ENCODE data around the gene TTLL8.

The TTLL8 gene

GRCh38 chr22:50027639-50028537, 30.2 kb downstream of the TTLL8 start:
- peak; percentile 39 for DNase-seq (ENCODE audit: low read depth, low spot score)
- H3K27ac ChIP-seq = no peak overlapping the region

- no peak overlapping the region for H3K27ac ChIP-seq
- no peak for DNase-seq (ENCODE audit: low read depth, low spot score)
Observed at GRCh38 chr22:50025993-50026392, 32.1 kb downstream of the TTLL8 start.

GRCh38 chr22:50022171-50022819, 35.8 kb downstream of the TTLL8 start:
- DNase-seq (ENCODE audit: low read depth, low spot score) = no peak
- H3K27ac ChIP-seq = no peak overlapping the region

- no peak overlapping the region for H3K27ac ChIP-seq
- DNase-seq (ENCODE audit: low read depth, low spot score) = no peak
Observed at GRCh38 chr22:50020606-50021005, 37.5 kb downstream of the TTLL8 start.

- DNase-seq (ENCODE audit: low read depth, low spot score) = no peak
- no peak overlapping the region for H3K27ac ChIP-seq
Observed at GRCh38 chr22:50019316-50019715, 38.8 kb downstream of the TTLL8 start.

GRCh38 chr22:50018608-50019285, 39.4 kb downstream of the TTLL8 start:
- no peak overlapping the region for H3K27ac ChIP-seq
- DNase-seq (ENCODE audit: low read depth, low spot score) = no peak

- H3K27ac ChIP-seq = no peak overlapping the region
- no peak for DNase-seq (ENCODE audit: low read depth, low spot score)
Observed at GRCh38 chr22:50017701-50018224, 40.3 kb downstream of the TTLL8 start.

GRCh38 chr22:50016988-50017700, 41.0 kb downstream of the TTLL8 start:
- DNase-seq (ENCODE audit: low read depth, low spot score) = no peak
- H3K27ac ChIP-seq = no peak overlapping the region

GRCh38 chr22:50016308-50016987, 41.6 kb downstream of the TTLL8 start:
- no peak overlapping the region for H3K27ac ChIP-seq
- no peak for DNase-seq (ENCODE audit: low read depth, low spot score)

- DNase-seq (ENCODE audit: low read depth, low spot score) = no peak
- H3K27ac ChIP-seq = no peak overlapping the region
Observed at GRCh38 chr22:50015451-50016307, 42.4 kb downstream of the TTLL8 start.

GRCh38 chr22:50014655-50015401, 43.3 kb downstream of the TTLL8 start:
- no peak overlapping the region for H3K27ac ChIP-seq
- no peak for DNase-seq (ENCODE audit: low read depth, low spot score)

- H3K27ac ChIP-seq = no peak overlapping the region
- no peak for DNase-seq (ENCODE audit: low read depth, low spot score)
Observed at GRCh38 chr22:50014053-50014501, 44.0 kb downstream of the TTLL8 start.

GRCh38 chr22:50012211-50013181, 45.6 kb downstream of the TTLL8 start, which contains the start of gene IL17REL:
TSS of gene IL17REL (minus strand) at chr22:50012765. CDS start at chr22:50012646, 119 bp downstream.
- no peak for DNase-seq (ENCODE audit: low read depth, low spot score)
- H3K27ac ChIP-seq = no peak within 1 kb of the TSS

- H3K27ac ChIP-seq = no peak overlapping the region
- DNase-seq (ENCODE audit: low read depth, low spot score) = no peak
Observed at GRCh38 chr22:50011447-50012210, 46.5 kb downstream of the TTLL8 start.

- DNase-seq (ENCODE audit: low read depth, low spot score) = no peak
- no peak overlapping the region for H3K27ac ChIP-seq
Observed at GRCh38 chr22:50010676-50011446, 47.2 kb downstream of the TTLL8 start.
